ENCODE measurements around the gene ZFC3H1.

GRCh38 chr12:71594214-71594948 lies 69.3 kb downstream of the ZFC3H1 start:
- TF ChIP-seq POLR2A (IDR thresholded peaks at IDR 0.05; ENCODE audit: control extremely low read depth in 1 of 2, low read depth in 2 of 2, low read length in 2 of 2) (no peak), USF2 (IDR thresholded peaks at IDR 0.05; ENCODE audit: low read length) (no peak), CTCF (IDR thresholded peaks at IDR 0.05; ENCODE audit: control extremely low read depth in 1 of 3, insufficient read depth in 1 of 3, low read depth in 1 of 3, low read length in 3 of 3) (no peak), POLR2AphosphoS5 (IDR thresholded peaks at IDR 0.05; ENCODE audit: low read depth, low read length) (no peak), ATF2 (IDR thresholded peaks at IDR 0.05; ENCODE audit: low read length) (no peak), ATF3 (IDR thresholded peaks at IDR 0.05; ENCODE audit: insufficient read depth, low read depth, low read length) (no peak), SAP30 (IDR thresholded peaks at IDR 0.05; ENCODE audit: insufficient read depth, insufficient replicate concordance, low read length) (no peak), ZNF274 (IDR thresholded peaks at IDR 0.05; ENCODE audit: borderline replicate concordance, extremely low read depth, low read length) (no peak), TAF1 (IDR thresholded peaks at IDR 0.05; ENCODE audit: low read depth, low read length) (no peak)

Data from H1 (cell line).